Activated CD4-positive, alpha-beta T cell treated with anti-CD3 and anti-CD28 coated beads for 4 hours (primary cell): ENCODE results near the gene ADAMTS17.
A peak's percentile ranks its signal among the peaks of the same experiment; 100 is the strongest.

Experiments used
- DNase-seq, 2 donors: peaks; one replicate each; pipeline ENCODE4 v3.0.0-alpha.2; 2020

The ADAMTS17 gene

DNA sequence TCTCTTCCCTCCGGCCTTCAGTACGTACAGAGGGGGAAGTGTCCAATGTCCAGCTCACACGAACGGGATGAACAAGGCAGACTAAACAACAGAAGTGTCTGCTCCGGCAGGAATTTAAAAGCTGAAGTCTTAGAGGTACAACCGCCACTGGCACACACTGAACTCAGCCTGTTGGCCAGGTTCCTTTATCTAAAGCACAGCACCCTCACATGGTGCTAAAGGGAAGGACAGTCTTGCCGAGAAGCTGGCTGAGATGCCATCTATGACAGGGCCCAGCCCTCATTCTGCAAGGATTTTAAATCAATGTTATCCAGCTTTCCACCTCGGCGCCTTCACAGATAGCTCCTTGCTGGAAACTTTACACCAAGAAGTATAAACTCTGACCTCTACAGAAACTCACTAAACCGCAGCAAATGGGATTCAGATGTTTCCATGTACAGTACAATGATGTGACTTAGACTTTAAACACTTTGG lies 2.8 kb downstream of the ADAMTS17 start:
- peak; percentile 46 to 64 for DNase-seq

DNA sequence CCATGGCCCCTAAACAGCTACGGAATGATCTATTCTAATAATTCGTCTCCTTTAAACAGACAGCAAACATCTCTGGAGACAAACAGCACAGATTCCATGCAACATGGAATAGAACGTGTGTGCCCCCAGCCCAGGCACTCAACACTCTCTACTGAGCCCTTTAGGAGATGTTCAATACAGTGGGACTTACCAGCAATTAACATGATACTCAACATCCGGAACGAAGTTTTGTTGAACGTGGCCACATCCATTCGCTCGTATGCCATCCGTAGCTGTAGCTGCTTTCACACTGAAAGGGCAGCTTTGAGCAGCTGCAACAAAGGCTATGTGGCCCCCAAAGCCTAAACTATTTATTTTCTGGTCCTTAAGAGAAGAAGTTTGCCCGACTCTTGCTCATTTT lies 3.5 kb downstream of the ADAMTS17 start:
- no peak for DNase-seq

DNA sequence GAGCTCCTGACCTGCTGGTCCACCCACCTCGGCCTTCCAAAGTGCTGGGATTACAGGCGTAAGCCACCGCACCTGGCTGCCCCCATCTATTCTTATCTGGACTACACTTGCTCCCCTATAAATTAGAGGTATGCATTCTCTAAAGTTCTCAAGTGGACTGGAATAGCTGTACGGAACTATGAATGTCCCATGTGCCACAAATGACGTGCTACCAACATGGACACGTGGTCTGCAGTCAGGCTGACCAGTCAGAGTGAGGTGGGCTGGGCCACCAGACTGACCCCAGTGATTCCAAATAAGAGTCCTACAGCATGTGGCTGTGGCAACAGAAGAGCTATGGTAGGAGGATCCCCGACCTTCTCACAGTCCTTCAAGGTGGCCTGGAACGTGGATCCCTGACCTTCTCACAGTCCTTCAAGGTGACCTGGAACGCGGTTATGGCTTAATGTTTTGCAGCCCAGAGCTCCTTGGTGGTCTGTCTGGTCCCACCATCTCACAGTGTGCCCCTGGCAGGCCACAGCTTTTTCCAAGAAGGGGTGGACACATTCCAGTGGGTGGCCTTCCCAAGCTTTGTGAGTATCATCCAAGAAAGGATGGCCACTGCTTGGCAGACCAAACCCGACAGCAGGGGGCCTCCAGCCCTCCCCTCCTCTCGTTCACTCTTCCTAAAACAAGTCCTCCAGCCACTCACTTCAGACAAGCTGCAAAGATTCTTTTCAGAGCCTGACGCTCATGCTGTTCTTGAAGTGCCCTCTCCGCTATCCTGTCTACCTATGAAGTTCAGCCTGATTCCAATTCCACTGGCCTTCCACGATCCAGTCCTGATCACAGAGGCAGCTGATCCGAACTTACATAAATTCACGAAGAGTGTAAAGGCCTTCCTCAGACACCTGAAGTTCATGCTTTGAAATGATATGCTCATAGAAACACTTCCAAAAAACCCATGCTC lies 4.4 kb downstream of the ADAMTS17 start:
- DNase-seq = no peak

DNA sequence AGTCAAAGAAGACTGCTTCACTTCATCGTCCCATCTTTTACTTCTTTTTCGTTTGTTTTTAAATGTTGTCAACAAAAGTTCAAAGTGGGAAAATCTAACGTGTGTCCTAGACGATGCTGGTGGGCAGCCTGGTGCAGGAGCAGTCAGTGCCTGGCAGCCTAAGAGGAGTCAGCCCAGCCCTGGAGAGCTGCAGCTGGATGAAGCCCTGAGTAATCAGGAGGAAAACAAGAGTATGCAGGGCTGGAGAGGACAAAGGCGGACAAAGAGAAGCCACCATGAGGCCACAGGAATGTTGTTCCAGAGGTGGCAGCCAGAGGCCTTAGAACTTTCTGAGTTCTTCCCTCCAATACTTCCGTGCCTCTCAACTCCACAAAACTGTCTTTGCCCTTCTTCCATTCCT lies 5.7 kb downstream of the ADAMTS17 start:
- no peak for DNase-seq

DNA sequence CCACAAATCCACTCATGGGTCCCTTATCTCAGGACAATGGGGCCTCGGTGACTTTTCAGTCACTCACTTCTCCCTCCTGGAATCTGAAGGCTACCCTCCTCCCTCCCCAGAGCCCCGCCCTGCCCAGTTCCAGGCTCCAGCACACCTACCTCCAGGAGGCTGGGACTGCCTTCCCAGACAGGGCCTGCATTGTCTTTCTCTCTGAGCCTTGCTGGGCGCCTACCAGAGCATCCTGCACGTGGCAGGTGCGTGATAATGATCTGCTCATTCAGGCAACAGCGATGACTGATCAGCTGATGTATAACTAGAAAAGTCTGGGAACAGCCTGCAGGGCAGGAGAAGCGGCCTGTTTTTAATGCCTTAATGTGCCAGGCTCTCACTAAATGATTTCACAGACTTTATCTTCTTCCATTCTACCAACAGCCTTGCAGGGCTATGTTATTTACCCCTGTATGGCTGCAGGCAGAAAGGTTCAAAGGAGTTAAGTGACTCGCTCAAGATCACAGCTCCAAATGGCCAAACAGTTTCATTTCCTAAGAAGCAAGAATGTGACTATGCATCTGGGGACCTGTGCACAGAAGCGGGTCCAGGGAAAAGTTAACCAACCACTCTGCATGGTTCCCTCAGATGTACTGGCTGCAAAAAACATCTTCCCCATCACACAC lies 6.3 kb downstream of the ADAMTS17 start:
- DNase-seq = no peak

DNA sequence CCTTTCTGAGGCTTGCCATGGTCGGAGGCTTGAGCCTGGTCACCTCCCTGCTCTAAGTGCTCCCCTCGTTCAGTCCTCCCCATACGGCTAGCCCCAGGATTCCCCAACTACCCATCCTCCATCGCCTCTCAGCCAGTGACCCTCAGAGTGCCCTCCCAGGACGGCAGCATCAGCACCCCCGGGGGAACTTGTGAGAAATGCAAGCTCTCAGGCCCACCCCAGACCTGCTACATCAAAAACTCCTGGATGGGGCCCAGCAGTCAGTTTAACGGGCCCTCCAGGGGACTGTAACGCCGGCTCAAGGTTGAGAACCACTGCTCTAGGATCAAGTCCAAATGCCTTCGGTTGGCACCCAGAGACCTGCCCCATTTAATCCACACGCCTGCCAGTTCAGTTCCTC lies 6.9 kb downstream of the ADAMTS17 start:
- no peak for DNase-seq

DNA sequence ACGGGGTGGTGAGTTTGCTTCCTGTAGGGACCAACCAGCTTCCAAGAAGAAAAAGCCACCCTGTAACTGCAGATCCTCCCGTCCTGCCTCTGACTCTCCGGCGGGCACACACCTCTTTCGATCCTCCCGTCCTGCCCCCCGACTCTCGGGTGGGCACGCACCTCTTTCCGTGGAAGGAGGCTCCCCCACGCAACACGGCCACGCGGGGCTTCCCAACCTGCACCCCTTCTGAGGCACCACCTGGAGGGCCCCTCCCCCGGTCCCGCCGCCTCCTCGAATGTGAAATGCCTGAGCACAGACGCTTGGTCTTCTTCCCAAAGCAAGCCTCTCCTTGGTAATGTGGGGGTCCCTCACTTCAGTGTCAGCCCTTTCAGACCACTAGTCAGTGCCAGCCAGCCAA lies 7.3 kb downstream of the ADAMTS17 start:
- DNase-seq = no peak

DNA sequence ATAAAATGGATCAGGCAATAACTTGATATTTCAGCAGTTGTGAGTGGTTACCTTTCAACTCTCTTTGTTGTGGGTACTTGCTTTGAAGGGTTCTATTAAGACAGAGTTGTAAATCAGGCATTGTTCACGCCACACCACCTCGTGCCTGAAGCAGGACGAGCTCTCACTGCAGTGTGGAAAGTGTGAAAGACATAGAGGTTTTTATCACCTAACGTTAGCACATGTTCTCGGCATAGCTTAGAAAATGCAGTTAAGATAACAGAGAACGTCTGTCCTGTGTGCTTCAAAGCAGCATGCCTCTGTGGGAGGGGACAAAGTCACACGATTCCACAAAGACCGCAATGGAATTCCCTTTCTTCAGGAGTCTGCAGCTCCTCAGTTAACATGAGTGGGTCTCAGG lies 7.8 kb downstream of the ADAMTS17 start:
- no peak for DNase-seq

DNA sequence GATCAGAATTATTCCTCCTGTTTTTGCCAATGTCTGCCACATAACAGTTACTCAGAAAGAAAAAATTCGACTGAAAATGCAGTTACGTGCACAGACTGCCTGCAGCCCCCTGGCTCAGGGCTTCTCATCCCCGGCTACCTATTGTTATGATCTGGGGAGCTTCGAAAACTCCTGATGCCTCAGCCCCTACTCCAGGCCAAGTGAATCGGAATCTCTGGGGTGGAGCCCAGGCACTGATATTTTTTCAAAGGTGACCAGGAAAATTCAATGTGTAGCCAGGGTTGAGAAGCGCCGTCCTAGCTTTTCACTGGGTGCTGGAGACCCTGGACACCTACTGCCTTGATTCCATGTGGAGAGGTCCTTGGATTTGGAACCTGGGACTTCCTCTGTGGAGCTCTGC lies 8.5 kb downstream of the ADAMTS17 start:
- no peak for DNase-seq

DNA sequence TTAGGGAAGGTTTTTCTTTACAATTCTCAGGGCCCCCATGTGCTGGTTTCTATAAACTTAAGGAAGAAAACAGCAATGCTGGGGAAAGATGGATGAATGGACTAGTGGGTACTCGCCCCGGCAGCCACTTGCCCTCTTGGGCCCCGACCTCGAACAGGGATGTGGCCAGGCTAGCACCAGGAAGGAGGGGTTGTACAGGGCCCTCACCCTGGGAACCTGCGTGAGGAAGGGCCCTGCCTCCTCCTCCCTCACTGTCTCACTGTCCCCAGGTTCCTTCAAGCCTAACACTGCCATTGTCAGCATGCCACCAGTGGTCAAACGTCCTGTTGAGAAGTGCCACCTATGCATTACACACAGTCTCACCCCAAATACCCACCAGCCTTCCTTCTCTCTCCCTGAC lies 9.1 kb downstream of the ADAMTS17 start:
- DNase-seq = no peak

DNA sequence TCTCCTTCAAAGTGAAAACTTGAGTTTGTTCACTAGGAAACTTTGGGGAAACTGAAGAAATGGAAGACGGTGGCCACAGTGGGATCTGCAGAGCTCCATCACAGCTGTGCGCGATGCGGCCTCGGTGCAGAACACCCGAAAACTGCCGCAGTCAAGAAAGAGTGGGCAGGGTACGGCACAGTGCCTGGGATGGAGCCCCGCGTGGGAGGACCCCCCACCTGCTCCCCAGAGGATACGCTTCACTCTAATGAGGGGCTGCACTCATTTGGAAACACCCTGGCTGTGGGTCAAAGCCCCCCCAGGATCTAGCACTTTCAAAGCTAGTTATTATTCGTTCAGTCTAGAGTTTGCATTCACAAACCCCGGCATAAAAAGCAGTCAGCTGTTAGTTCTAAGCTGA lies 9.5 kb downstream of the ADAMTS17 start:
- no peak for DNase-seq

DNA sequence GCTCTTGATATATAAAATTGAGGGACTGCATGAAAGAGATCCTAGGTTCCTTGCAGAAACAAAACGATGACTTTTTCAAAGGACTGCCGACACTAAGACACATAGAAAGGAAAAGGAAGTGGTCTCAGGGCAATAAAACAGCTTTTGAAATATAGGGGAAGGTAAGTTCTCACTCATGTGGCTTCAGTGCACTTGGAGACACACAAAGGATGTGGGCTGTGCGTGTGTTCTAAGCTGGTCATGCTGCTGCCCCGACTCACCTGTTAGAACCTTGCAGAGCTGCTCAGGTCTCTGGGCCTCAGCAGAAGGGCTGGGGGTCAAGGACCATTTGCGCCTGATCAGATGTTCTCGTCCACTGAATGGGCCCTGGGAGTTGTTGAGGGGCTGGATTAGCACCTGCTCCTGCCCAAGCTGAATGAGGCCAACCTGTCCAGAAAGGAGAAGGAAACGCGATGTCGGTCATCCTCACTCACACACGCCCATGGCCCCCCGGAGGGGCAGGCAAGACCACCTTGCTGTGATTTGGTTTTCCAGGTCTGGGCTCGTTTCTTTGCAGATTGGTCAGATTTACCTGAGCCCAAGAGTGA lies 11.1 kb downstream of the ADAMTS17 start:
- no peak for DNase-seq

DNA sequence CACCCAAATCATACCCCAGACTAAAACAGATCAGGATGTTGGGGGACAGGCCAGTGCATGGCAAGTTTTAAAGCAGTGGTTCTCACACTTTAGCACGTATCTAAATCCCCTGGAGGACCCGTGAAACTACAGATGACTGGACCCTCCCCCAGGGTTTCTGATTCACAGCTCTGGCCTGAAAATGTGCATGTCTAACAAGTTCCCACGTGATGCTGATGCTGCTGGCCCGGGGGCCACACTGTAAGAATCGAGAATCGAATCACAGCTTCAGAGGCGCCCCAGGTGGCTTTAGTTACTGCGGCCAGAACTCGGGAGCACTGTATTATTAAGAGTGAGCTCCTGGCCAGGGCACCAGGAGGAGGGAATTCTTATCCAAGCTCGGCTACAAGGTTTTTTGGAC lies 11.6 kb downstream of the ADAMTS17 start:
- DNase-seq = no peak

DNA sequence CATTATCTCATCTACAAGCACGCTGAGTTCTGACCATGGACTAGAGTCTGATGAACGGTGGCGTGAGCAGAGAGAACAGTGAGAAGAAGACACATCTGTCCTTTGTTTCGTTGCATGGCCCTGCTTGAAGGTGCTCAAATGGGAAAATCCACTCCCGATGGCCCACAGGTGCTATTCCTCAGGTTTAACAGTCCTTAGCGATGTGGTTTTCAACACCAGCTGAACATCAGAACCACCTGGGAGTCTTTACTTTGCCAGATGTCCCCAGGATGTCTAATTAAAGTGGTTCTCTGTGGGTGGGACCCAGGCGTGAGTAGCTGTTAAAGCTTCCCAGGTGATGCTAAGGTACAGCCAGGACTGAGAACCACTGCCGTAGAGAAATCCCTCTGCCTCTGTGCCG lies 13.0 kb downstream of the ADAMTS17 start:
- no peak for DNase-seq

DNA sequence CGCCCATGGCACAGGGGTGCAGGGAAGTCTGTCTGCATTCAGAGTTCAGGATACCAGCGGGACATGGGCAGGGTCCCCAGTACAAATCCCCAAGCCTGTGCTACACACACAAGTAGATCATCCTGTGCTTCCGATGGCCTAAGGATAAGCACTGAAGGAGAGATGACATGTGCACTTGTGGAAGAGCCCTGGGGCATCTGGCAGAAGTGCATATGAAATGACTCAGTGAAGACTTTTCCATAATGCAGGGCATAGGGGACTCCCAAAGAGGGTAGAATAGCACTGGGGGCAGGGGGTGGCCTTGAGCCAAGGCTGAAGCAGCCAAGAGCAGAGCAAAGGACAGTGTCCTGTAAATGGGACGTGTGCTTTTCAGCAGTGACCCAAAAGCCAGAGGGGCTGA lies 22.9 kb downstream of the ADAMTS17 start:
- no peak for DNase-seq

DNA sequence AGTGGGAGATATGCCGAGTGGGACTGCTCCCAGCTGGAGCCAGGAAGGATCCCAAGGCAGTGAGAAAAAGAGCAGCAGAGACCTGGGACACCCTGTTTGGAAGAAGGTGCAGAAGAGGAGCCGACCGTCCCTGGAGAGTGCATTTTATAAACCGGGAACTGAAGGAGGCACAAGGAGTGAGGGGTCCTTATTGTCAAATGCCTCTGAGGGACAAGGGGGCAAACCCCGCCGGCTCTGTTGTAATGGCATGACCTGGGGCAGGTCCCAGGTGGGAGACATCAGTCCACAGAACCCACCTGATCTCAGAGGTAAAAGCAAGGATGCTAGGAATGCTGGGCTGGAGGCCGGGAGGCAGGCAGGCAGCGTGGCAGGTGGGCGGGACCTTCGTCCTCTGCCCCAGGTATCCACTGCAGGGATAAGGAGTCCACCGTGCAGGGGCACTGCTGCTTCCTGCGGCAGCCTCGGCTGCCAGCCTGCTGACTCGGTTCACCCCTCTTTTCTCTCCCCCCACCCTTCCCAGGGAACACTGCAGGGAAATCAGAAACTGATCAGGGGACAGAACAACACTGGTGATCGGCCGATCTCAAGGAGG lies 26.9 kb downstream of the ADAMTS17 start:
- no peak for DNase-seq

DNA sequence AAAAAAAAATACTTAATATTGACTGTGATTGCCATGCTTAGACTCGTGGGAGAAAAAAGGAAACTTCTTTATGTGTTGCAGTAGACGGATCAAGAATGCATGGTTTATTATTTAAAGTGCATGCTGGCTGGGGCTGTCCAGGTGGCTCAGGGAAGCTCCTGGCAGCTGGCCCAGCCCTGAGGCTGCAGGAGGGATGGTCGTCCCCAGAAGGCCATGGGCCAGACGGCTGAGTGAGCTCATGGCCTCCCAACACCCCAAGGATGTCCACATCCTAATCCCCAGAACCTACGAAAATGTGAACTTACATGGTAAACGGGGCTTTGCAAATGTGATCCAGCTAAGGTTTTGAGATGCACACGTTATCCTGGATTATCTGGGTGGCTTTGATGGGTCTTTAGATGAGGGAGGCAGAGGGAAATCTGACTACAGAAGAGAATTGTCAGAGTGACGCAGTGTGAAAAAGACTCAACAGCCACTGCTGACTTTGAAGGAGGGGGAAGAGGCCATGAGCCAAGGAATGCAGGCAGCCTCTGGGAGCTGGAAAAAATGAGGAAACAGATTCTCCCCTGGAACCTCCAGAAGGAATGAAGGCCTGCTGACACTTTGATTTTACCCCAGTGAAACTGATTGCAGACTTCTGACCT lies 29.8 kb downstream of the ADAMTS17 start:
- no peak for DNase-seq

DNA sequence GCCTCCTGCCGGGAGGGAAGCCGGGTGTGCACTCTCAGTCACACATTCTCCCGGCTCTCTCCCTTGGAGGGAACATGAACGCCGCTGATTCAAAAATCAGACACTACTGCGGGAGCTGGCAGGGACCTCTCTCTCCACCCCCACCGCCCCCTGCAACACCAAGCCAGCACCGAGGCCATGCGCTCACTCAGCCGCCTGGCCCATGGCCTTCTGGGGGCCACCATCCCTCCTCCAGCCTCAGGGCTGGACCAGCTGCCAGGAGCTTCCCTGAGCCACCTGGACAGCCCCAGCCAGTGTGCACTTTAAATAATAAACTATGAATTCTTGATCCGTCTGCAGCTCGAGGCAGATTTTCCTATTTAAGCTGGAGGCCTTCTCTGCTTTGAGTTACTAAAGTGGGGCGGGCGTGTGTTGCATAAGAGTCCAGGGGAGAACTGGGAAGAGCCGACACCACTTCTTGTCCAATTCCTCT lies 30.6 kb downstream of the ADAMTS17 start:
- no peak for DNase-seq

DNA sequence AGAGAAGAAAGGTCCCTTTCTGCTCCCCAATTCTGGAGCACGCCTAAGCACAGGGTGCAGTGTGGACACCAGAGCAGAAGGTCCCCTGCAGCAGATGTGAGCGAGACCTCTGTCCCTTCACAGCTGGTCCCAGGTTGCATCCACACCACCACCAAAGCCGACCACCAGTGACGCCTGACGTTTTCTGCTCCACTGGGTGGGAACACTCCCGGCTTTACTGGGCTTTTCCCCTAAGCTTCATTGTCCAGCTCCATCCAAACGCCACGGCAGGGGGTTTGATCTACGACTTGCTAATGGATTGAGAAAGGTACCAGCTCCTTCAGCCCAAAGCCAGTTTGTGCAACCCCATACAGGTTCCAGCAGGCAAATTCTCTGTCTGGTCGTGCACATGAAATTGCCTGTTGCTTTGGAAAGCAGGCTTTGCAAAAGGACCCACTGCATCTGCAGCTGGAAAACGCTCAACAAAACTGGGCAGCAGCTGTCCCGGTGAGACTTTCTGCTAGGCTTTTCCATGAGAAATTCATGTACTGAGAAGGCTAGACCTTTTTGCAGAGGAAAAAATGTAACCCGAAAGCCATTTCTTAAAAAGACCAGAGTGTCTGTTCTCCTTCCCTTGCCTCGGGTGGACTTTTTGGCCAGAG lies 31.1 kb downstream of the ADAMTS17 start:
- DNase-seq = no peak

DNA sequence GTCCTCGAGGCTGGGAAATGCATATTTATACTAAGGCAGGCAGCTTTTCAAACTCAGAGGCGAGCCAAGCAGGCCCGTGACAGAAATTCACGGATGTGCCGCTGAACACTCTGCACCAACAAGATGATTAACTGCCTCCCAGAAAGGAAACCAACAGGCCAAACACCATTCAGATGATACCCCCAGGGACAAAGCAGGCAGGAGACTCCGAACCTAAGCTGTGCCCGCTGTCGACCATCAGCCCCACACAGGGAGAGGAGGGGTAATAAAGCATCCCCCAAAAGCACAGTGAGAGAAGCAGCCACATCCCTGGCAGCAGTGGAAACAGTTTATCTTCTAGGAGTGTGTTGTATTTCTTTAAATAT lies 31.8 kb downstream of the ADAMTS17 start:
- DNase-seq = no peak

DNA sequence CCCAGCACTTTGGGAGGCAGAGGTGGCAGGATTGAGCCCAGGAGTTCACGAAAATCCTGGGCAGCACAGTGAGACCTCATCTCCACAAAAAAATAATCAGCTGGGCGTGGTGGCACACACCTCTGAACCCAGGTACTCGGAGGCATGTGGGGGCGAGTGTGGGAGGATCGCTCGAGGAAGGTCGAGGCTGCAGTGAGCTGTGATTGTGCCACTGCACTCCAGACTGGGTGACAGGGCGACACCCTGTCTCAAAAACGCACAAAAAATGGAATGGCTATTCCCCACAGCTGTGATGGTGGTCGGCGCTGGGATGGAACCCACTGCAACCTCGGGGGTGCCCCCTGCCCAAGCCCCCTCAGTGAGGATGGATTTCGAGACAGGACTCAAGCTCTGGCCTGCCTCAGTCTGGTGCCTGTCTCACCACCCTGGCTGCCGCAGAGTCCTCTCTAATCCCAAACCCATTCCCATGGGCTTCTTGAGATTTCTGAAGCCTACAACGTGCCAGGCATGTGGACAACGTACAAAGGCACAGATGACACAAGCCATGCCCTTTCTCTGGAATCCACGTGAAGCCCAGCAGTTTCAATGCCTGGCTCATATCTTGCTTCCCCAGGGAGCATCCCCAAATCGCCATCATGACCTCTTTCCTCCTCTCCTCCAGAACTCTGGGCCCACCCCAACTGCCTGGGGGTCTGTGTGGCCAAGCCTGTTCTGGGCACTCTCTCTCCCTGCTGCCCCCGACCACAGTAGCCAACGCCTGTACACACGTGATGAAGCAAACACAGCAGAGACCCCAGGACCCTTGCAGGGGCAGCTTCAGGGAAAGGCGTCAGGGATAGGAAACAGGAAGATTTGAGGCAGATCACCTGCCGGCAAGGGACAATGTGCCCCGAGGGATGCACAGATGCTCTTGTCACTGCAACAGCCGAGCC lies 32.4 kb downstream of the ADAMTS17 start:
- no peak for DNase-seq
